Choroid plexus epithelial cell (primary cell): ENCODE results near the gene PIK3R4.

Experiments
- DNase-seq: peaks from one replicate; pipeline ENCODE4 v3.0.0-alpha.2; 2010; ENCODE audit warnings: low read depth
- H3K4me3 ChIP-seq: 2 replicates; pipeline ENCODE4 v1.5.1; 2011; ENCODE audit warnings: low read depth, mild to moderate bottlenecking, control low read depth, low read length, moderate library complexity
- CTCF ChIP-seq: conservative IDR thresholded peaks from 2 replicates; pipeline ENCODE4 v1.5.1; 2011; ENCODE audit warnings: low read depth, mild to moderate bottlenecking, control low read depth, inconsistent platforms, low read length, moderate library complexity

The PIK3R4 gene

GRCh38 chr3:130686833-130687232, 59.8 kb downstream of the PIK3R4 start:
- H3K4me3 ChIP-seq: no peak overlapping the region
- DNase-seq: no peak
- no peak for TF ChIP-seq CTCF

- no peak for DNase-seq
- no peak for TF ChIP-seq CTCF
- H3K4me3 ChIP-seq: no peak overlapping the region
Observed at GRCh38 chr3:130682131-130682530, 64.5 kb downstream of the PIK3R4 start.

GRCh38 chr3:130679218-130679617, 67.4 kb downstream of the PIK3R4 start:
- no peak overlapping the region for H3K4me3 ChIP-seq
- no peak for TF ChIP-seq CTCF
- DNase-seq: peak; percentile 11

- DNase-seq: no peak
- no peak for TF ChIP-seq CTCF
- H3K4me3 ChIP-seq: no peak overlapping the region
Observed at GRCh38 chr3:130677343-130677742, 69.3 kb downstream of the PIK3R4 start.

- no peak for DNase-seq
- no peak overlapping the region for H3K4me3 ChIP-seq
- TF ChIP-seq CTCF: no peak
Observed at GRCh38 chr3:130671545-130672312, 74.9 kb downstream of the PIK3R4 start.

- H3K4me3 ChIP-seq: no peak overlapping the region
- TF ChIP-seq CTCF: no peak
- DNase-seq: no peak
Observed at GRCh38 chr3:130669740-130670139, 76.9 kb downstream of the PIK3R4 start.

GRCh38 chr3:130663092-130663491, 83.5 kb downstream of the PIK3R4 start:
- no peak for TF ChIP-seq CTCF
- DNase-seq: no peak
- H3K4me3 ChIP-seq: no peak overlapping the region
